ENCODE data around the gene C3. TPM values are rescaled to one million over a fixed set of nuclear protein-coding genes. Genes with fewer than 3 reads are reported as not detected.

Gene C3
- total RNA-seq, 8 experiments from 2014 or later: 0.29 to 441 (median 3.3) TPM; not detected in 1

- no peak for ATAC-seq (replicated peaks in 6 of 8)
- 80 to 100% (median 82%) methylated on average over 1 to 8 of the region's 20 CpGs; no CpG with 5 or more reads in 4 of the 10 experiments for WGBS, 10 experiments
- Histone ChIP-seq H3K27ac (no peak overlapping the region), H3K4me1 (replicated peaks in 1 of 2) (peaks cover 19 to 31% of the 10 kb centered on the region in 2 donors), H3K4me3 (no peak overlapping the region)
- in situ Hi-C loops (cut with MboI; ENCODE audit: low pct_unique_long_range_greater_than_20kb in 2 of 9, low sequenced_read_pairs in 9 of 9, unreplicated experiment in 9 of 9): loop anchor here in 1 of 9 experiments (10.0 kb wide), 1 partner anchor 131 kb away; no protein-coding TSS in a partner anchor
Measured at GRCh38 chr19:6734096-6734696, 13.7 kb upstream of the C3 start.

GRCh38 chr19:6733338-6734095, 13.1 kb upstream of the C3 start:
- no peak overlapping the region for H3K27ac ChIP-seq
- ATAC-seq (replicated peaks in 6 of 8): no peak
- H3K4me3 ChIP-seq: no peak overlapping the region
- WGBS, 10 experiments: 89% methylated on average over 4 of the region's 29 CpGs; no CpG with 5 or more reads in 9 of the 10 experiments
- in situ Hi-C loops (cut with MboI; ENCODE audit: low pct_unique_long_range_greater_than_20kb in 2 of 9, low sequenced_read_pairs in 9 of 9, unreplicated experiment in 9 of 9): loop anchor here in 1 of 9 experiments (10.0 kb wide), 1 partner anchor 131 kb away; no protein-coding TSS in a partner anchor
- H3K4me1 ChIP-seq (replicated peaks in 1 of 2): peaks cover 12 to 24% of the 10 kb centered on the region in 2 donors

GRCh38 chr19:6732803-6733337, 12.4 kb upstream of the C3 start:
- no peak for ATAC-seq (replicated peaks in 6 of 8)
- in situ Hi-C loops (cut with MboI; ENCODE audit: low pct_unique_long_range_greater_than_20kb in 2 of 9, low sequenced_read_pairs in 9 of 9, unreplicated experiment in 9 of 9): loop anchor here in 1 of 9 experiments (10.0 kb wide), 1 partner anchor 132 kb away; no protein-coding TSS in a partner anchor
- Histone ChIP-seq H3K4me3 (no peak overlapping the region), H3K4me1 (replicated peaks in 1 of 2) (peaks cover 6 to 18% of the 10 kb centered on the region in 2 donors), H3K27ac (no peak overlapping the region)
- 70 to 100% (median 80%) methylated on average over 1 to 4 of the region's 21 CpGs; no CpG with 5 or more reads in 7 of the 10 experiments for WGBS, 10 experiments

GRCh38 chr19:6731822-6732221, 11.4 kb upstream of the C3 start:
- Histone ChIP-seq H3K27ac (no peak overlapping the region), H3K4me1 (replicated peaks in 1 of 2) (peaks cover 5 to 17% of the 10 kb centered on the region in 2 donors), H3K4me3 (no peak overlapping the region)
- no peak for ATAC-seq (replicated peaks in 6 of 8)
- 80 to 100% (median 93%) methylated on average over 2 to 4 of the region's 22 CpGs; no CpG with 5 or more reads in 7 of the 10 experiments for WGBS, 10 experiments
- in situ Hi-C loops (cut with MboI; ENCODE audit: low pct_unique_long_range_greater_than_20kb in 2 of 9, low sequenced_read_pairs in 9 of 9, unreplicated experiment in 9 of 9): loop anchor here in 1 of 9 experiments (10.0 kb wide), 1 partner anchor 133 kb away; no protein-coding TSS in a partner anchor

- peaks cover 5 to 17% of the 10 kb centered on the region in 2 donors for H3K4me1 ChIP-seq (replicated peaks in 1 of 2)
- H3K27ac ChIP-seq: no peak overlapping the region
- no CpG with 5 or more reads among the region's 30 CpGs for WGBS, 10 experiments
- H3K4me3 ChIP-seq: no peak overlapping the region
- ATAC-seq (replicated peaks in 6 of 8): no peak
- in situ Hi-C loops (cut with MboI; ENCODE audit: low pct_unique_long_range_greater_than_20kb in 2 of 9, low sequenced_read_pairs in 9 of 9, unreplicated experiment in 9 of 9): loop anchor here in 1 of 9 experiments (10.0 kb wide), 1 partner anchor 134 kb away; no protein-coding TSS in a partner anchor
Measured at GRCh38 chr19:6730941-6731670, 10.7 kb upstream of the C3 start.

- Histone ChIP-seq H3K4me3 (peak overlapping the region in 1 of 5 donors; percentile 7), H3K4me1 (replicated peaks in 1 of 2) (peaks cover 5 to 17% of the 10 kb centered on the region in 2 donors), H3K27ac (peak overlapping the region in 1 of 2 donors; percentile 54)
- peak; percentile 37 to 92 (median 76) for ATAC-seq (replicated peaks in 6 of 8)
- WGBS, 10 experiments: 100% methylated on average over 1 of the region's 27 CpGs; no CpG with 5 or more reads in 9 of the 10 experiments
- in situ Hi-C loops (cut with MboI; ENCODE audit: low pct_unique_long_range_greater_than_20kb in 2 of 9, low sequenced_read_pairs in 9 of 9, unreplicated experiment in 9 of 9): loop anchor here in 1 of 9 experiments (10.0 kb wide), 1 partner anchor 135 kb away; no protein-coding TSS in a partner anchor
Measured at GRCh38 chr19:6730153-6730804, 9.8 kb upstream of the C3 start.

- ATAC-seq (replicated peaks in 6 of 8): no peak
- in situ Hi-C loops (cut with MboI; ENCODE audit: low pct_unique_long_range_greater_than_20kb in 2 of 9, low sequenced_read_pairs in 9 of 9, unreplicated experiment in 9 of 9): loop anchor here in 1 of 9 experiments (10.0 kb wide), 1 partner anchor 135 kb away; no protein-coding TSS in a partner anchor
- Histone ChIP-seq H3K27ac (peak overlapping the region in 1 of 2 donors; percentile 54), H3K4me3 (peak overlapping the region in 1 of 5 donors; percentile 7), H3K4me1 (replicated peaks in 1 of 2) (peaks cover 5 to 20% of the 10 kb centered on the region in 2 donors)
- WGBS, 10 experiments: 80 to 94% (median 89%) methylated on average over 2 to 12 of the region's 23 CpGs; no CpG with 5 or more reads in 4 of the 10 experiments
Measured at GRCh38 chr19:6729573-6730152, 9.2 kb upstream of the C3 start.

- no peak overlapping the region for H3K4me3 ChIP-seq
- in situ Hi-C loops (cut with MboI; ENCODE audit: low pct_unique_long_range_greater_than_20kb in 2 of 9, low sequenced_read_pairs in 9 of 9, unreplicated experiment in 9 of 9): no loop called here
- ATAC-seq (replicated peaks in 6 of 8): no peak
- 63 to 100% (median 71%) methylated on average over 1 to 3 of the region's 8 CpGs; no CpG with 5 or more reads in 6 of the 10 experiments for WGBS, 10 experiments
- peaks cover 5 to 20% of the 10 kb centered on the region in 2 donors for H3K4me1 ChIP-seq (replicated peaks in 1 of 2)
- no peak overlapping the region for H3K27ac ChIP-seq
Measured at GRCh38 chr19:6728346-6728745, 7.9 kb upstream of the C3 start.

GRCh38 chr19:6725513-6726231, 5.2 kb upstream of the C3 start:
- H3K4me1 ChIP-seq (replicated peaks in 1 of 2): peaks cover 5 to 20% of the 10 kb centered on the region in 2 donors
- in situ Hi-C loops (cut with MboI; ENCODE audit: low pct_unique_long_range_greater_than_20kb in 2 of 9, low sequenced_read_pairs in 9 of 9, unreplicated experiment in 9 of 9): no loop called here
- H3K27ac ChIP-seq: peak overlapping the region in 1 of 2 donors; percentile 48
- no peak overlapping the region for H3K4me3 ChIP-seq
- peak in 4 of 8 experiments; percentile 13 to 46 (median 26) for ATAC-seq (replicated peaks in 6 of 8)
- WGBS, 10 experiments: 0 to 100% (median 81%) methylated on average over 1 to 10 of the region's 16 CpGs; no CpG with 5 or more reads in 1 of the 10 experiments

GRCh38 chr19:6724631-6725492, 4.4 kb upstream of the C3 start:
- Histone ChIP-seq H3K4me3 (no peak overlapping the region), H3K27ac (peak overlapping the region in 1 of 2 donors; percentile 48), H3K4me1 (replicated peaks in 1 of 2) (peaks cover 5 to 17% of the 10 kb centered on the region in 2 donors)
- in situ Hi-C loops (cut with MboI; ENCODE audit: low pct_unique_long_range_greater_than_20kb in 2 of 9, low sequenced_read_pairs in 9 of 9, unreplicated experiment in 9 of 9): no loop called here
- WGBS, 10 experiments: 10 to 86% (median 59%) methylated on average over 1 to 10 of the region's 15 CpGs; no CpG with 5 or more reads in 1 of the 10 experiments
- peak in 3 of 8 experiments; percentile 21 to 46 (median 24) for ATAC-seq (replicated peaks in 6 of 8)
